LNCaP clone FGC (cell line): ENCODE results near the gene C1D.
"Not testable (repeated sequence)": the region's sequence is repeated elsewhere in the genome, so short reads cannot be mapped to it uniquely, and the experiment has no call there.

ENCODE experiments used
- DNase-seq: peaks from one replicate; pipeline ENCODE4 v3.0.0-alpha.2; 2011; ENCODE audit warnings: low read depth
- H3K4me3 ChIP-seq: 2 replicates; pipeline ENCODE4 v1.5.1; 2011; ENCODE audit warnings: mild to moderate bottlenecking, low read depth, low read length, control low read depth
- TF ChIP-seq, protein P1 (sequence below): IDR thresholded peaks from 2 replicates; pipeline ENCODE4 v1.5.1; 2012; ENCODE audit warnings: mild to moderate bottlenecking; ENCODE audit not compliant: control insufficient read depth, insufficient read depth; ENCODE audit errors: extremely low read depth

Gene C1D

DNA sequence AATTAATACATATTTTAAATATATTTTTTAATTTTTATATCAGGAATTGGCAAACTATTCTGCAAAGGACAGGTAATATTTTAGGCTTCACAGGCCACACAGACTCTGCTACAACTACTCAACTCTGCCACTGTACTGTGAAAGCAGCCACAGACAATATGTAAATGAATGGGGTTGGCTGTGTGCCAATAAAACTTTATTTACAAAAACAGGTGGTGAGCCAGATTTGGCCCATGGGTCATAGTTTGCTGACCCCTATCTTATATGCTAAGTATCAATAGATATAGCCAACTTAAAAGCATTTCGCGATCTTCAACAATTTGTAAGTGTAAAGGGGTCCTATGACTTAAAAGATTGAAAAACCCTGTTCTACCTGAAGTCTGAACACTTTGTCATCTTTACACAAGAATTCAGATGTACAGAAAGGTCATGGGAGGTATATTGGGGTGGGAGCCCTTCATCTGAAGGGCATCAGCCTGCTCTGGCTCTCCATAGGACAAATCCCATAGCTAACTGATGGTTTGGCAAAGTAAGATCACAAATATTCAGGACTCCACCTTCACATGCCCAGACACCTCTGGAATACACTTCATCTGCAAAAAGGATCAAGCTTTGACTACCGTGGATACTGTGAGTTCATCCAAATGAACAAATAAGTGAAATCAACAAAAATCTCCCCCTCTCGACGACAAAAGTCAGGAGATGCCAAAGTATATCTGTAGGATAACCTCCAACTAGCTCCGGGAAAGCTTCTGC lies 65.9 kb downstream of the C1D start:
- no peak overlapping the region for H3K4me3 ChIP-seq
- DNase-seq, result no peak
- TF ChIP-seq, protein P1, sequence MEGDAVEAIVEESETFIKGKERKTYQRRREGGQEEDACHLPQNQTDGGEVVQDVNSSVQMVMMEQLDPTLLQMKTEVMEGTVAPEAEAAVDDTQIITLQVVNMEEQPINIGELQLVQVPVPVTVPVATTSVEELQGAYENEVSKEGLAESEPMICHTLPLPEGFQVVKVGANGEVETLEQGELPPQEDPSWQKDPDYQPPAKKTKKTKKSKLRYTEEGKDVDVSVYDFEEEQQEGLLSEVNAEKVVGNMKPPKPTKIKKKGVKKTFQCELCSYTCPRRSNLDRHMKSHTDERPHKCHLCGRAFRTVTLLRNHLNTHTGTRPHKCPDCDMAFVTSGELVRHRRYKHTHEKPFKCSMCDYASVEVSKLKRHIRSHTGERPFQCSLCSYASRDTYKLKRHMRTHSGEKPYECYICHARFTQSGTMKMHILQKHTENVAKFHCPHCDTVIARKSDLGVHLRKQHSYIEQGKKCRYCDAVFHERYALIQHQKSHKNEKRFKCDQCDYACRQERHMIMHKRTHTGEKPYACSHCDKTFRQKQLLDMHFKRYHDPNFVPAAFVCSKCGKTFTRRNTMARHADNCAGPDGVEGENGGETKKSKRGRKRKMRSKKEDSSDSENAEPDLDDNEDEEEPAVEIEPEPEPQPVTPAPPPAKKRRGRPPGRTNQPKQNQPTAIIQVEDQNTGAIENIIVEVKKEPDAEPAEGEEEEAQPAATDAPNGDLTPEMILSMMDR, result no peak

DNA sequence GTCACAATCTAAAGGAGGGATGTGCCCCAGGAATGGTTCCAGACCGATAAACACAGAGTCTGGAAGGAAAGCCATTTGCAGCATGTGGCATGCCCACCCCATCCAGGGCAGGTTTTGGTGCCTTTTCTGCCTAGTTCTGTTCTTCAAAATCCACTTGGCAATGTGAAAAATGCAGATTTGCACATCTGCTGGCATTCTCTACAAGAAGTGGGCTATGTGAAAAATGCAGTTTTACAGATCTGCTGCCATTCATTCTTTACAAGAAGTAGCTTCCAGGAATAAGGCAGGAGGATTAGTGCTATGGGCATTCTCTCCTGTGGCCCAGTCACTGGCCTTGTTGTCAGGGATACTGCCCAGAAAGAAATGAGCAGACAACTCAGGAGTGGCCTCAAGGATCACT lies 68.1 kb downstream of the C1D start:
- DNase-seq, result no peak
- TF ChIP-seq, protein P1, result no peak

DNA sequence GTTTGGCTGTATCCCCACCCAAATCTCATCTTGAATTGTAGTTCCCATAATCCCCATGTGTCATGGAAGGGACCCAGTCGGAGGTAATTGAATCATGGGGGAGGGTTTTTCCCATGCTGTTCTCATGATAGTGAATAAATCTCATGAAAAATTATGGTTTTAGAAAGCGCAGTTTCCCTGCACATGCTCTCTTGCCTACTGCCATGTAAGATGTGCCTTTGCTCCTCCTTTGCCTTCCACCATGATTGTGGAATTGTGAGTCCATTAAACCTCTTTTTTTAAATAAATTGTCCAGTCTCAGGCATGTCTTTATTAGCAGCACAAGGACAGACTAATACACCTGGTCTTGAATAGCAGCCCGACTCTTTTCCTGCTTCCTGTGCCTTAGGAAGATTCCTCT lies 68.7 kb downstream of the C1D start:
- H3K4me3 ChIP-seq, DNase-seq: not testable (repeated sequence)

More for the DNA sequence above, 68.1 kb downstream of the C1D start:
- H3K4me3 ChIP-seq, result no peak overlapping the region

DNA sequence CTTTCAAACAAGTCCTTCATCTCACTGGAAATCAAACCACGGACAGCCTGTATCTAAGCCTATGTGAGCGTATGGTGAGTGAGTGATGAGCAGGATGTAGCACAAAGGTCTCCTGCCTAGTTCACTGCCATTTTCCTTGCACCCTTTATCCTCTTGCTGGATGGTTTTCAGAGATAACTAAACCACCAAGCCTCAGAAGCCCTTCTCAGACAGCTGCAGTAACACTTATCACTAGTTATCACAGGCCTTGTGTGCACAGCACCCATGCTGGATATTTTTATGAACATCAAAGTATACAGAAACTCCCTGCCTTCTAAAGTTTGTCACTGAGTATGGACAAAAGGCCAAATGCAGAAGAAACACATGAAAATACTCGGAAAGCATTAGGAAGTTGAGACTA lies 69.5 kb downstream of the C1D start:
- no peak for DNase-seq
- TF ChIP-seq, protein P1, result no peak
- H3K4me3 ChIP-seq, result no peak overlapping the region

DNA sequence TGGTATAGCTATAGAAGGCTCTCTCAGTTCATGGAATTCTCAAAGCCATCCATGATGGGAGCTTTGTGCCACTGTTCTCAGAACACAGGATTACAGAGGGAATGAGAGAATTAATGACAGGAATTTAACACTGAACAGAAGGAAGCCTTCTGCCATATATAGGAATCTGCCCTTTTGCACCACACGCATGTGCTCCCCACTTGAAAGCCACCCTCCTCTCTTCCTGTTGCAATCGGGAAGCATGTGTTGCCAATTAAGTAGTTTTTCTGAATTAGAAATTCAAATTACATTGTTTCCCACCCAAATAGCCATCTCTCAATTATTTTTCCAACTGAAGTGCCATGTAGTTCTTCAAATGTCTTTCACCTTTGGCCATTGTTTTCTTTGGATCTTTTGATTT lies 71.3 kb downstream of the C1D start:
- TF ChIP-seq, protein P1, result no peak
- DNase-seq, result no peak
- H3K4me3 ChIP-seq, result no peak overlapping the region
